Spinal cord (tissue), 10 donors: ENCODE measurements around the gene SATB1. TPM values are rescaled to one million over a fixed set of nuclear protein-coding genes. Genes with fewer than 3 reads are reported as not detected.

Experiments used
- DNase-seq, 6 donors: peaks; one replicate each; pipeline versions ENCODE4 v3.0.0 to v3.0.0-alpha.2; 2013 to 2015; ENCODE audit warnings: low spot score in 6 of 6, low read depth in 4 of 6
- H3K27ac ChIP-seq: one replicate; pipeline ENCODE4 v1.5.1; 2013; ENCODE audit warnings: low read depth, low read length, control low read depth
- H3K27me3 ChIP-seq: one replicate; pipeline ENCODE4 v1.6.1; 2013; ENCODE audit warnings: low read length; ENCODE audit not compliant: control insufficient read depth, insufficient read depth
- H3K36me3 ChIP-seq: one replicate; pipeline ENCODE4 v1.6.1; 2013; ENCODE audit warnings: low read length; ENCODE audit not compliant: control insufficient read depth, insufficient read depth
- H3K4me1 ChIP-seq: one replicate; pipeline ENCODE4 v1.6.1; 2013; ENCODE audit warnings: low read length; ENCODE audit not compliant: control insufficient read depth, insufficient read depth
- H3K4me3 ChIP-seq: one replicate; pipeline ENCODE4 v1.5.1; 2013; ENCODE audit warnings: low read depth, low read length, control low read depth
- H3K9me3 ChIP-seq: one replicate; pipeline ENCODE4 v1.6.1; 2013; ENCODE audit warnings: low read length; ENCODE audit not compliant: control insufficient read depth, insufficient read depth
- WGBS: methylation state at CpG from one replicate; pipeline ENCODE4 v1.1.5; 2013; ENCODE audit warnings: missing lambda C conversion rate; ENCODE audit not compliant: insufficient coverage; 5-methylcytosine and 5-hydroxymethylcytosine counted together
- polyA plus RNA-seq, 2 donors: library from polyadenylated mRNA; unstranded; fragments of 120-200 nt; gene quantifications; one replicate each; pipeline ENCODE4 v1.2.1, GENCODE V29; 2013; ENCODE audit not compliant: insufficient read length in 2 of 2
- total RNA-seq, 2 donors: library from RNA; depleted of rRNA in 1 of 2; stranded (reverse); fragments of 120-200 nt in 1 of 2; fragments of >200 nt in 1 of 2; gene quantifications; one replicate each; pipeline versions ENCODE4 v1.2.3 to v1.2.4, GENCODE V29; 2013 to 2014
- donor health status: healthy.

Gene SATB1
- total and polyA plus RNA-seq, 4 donors, result 41.4 to 96.9 (median 68.3) TPM

GRCh38 chr3:18390024-18390660 is 35.0 kb downstream of the SATB1 start:
- Histone ChIP-seq H3K27me3 (no peaks in the 10 kb centered on the region), H3K4me3 (no peak overlapping the region), H3K9me3 (no peaks in the 10 kb centered on the region), H3K4me1 (peaks cover 4% of the 10 kb centered on the region), H3K36me3 (peaks cover 5% of the 10 kb centered on the region), H3K27ac (no peak overlapping the region)
- no CpG with 5 or more reads among the region's 3 CpGs for WGBS
- DNase-seq, result no peak

GRCh38 chr3:18389108-18389733 is 35.9 kb downstream of the SATB1 start:
- peak in 2 of 6 donors; percentile 56 to 81 for DNase-seq
- Histone ChIP-seq H3K36me3 (no peaks in the 10 kb centered on the region), H3K27me3 (no peaks in the 10 kb centered on the region), H3K4me3 (no peak overlapping the region), H3K27ac (no peak overlapping the region), H3K4me1 (peaks cover 4% of the 10 kb centered on the region), H3K9me3 (no peaks in the 10 kb centered on the region)
- no CpG with 5 or more reads among the region's 2 CpGs for WGBS

- H3K9me3 ChIP-seq, result no peaks in the 10 kb centered on the region
- 32% methylated on average over 7 of the region's 9 CpGs for WGBS
- peaks cover 4% of the 10 kb centered on the region for H3K4me1 ChIP-seq
- H3K36me3 ChIP-seq, result no peaks in the 10 kb centered on the region
- peak overlapping the region; percentile 19 for H3K27ac ChIP-seq
- DNase-seq, result peak in 2 of 6 donors; percentile 31 to 63
- no peak overlapping the region for H3K4me3 ChIP-seq
- H3K27me3 ChIP-seq, result no peaks in the 10 kb centered on the region
Observed at GRCh38 chr3:18386274-18386890, 38.8 kb downstream of the SATB1 start.

GRCh38 chr3:18385706-18386105 is 39.4 kb downstream of the SATB1 start:
- H3K36me3 ChIP-seq, result no peaks in the 10 kb centered on the region
- H3K9me3 ChIP-seq, result no peaks in the 10 kb centered on the region
- no peak for DNase-seq
- H3K27ac ChIP-seq, result no peak overlapping the region
- no peaks in the 10 kb centered on the region for H3K27me3 ChIP-seq
- no CpG with 5 or more reads among the region's 4 CpGs for WGBS
- H3K4me1 ChIP-seq, result peaks cover 4% of the 10 kb centered on the region
- no peak overlapping the region for H3K4me3 ChIP-seq

GRCh38 chr3:18382760-18383369 is 42.3 kb downstream of the SATB1 start:
- Histone ChIP-seq H3K9me3 (no peaks in the 10 kb centered on the region), H3K27ac (no peak overlapping the region), H3K36me3 (no peaks in the 10 kb centered on the region), H3K4me1 (peaks cover 4% of the 10 kb centered on the region), H3K27me3 (no peaks in the 10 kb centered on the region), H3K4me3 (no peak overlapping the region)
- DNase-seq, result no peak

GRCh38 chr3:18379647-18380046 is 45.5 kb downstream of the SATB1 start:
- 72% methylated on average over 2 of the region's 2 CpGs for WGBS
- Histone ChIP-seq H3K36me3 (no peaks in the 10 kb centered on the region), H3K27ac (no peak overlapping the region), H3K4me1 (no peaks in the 10 kb centered on the region), H3K27me3 (no peaks in the 10 kb centered on the region), H3K9me3 (no peaks in the 10 kb centered on the region), H3K4me3 (no peak overlapping the region)
- DNase-seq, result no peak

- Histone ChIP-seq H3K27ac (no peak overlapping the region), H3K4me3 (no peak overlapping the region), H3K27me3 (no peaks in the 10 kb centered on the region), H3K36me3 (no peaks in the 10 kb centered on the region), H3K9me3 (no peaks in the 10 kb centered on the region), H3K4me1 (no peaks in the 10 kb centered on the region)
- no peak for DNase-seq
- WGBS, result 100% methylated on average over 1 of the region's 2 CpGs
Observed at GRCh38 chr3:18378218-18378617, 46.9 kb downstream of the SATB1 start.

- no peak for DNase-seq
- WGBS, result no CpG with 5 or more reads among the region's 3 CpGs
- H3K36me3 ChIP-seq, result no peaks in the 10 kb centered on the region
Observed at GRCh38 chr3:18376682-18377081, 48.5 kb downstream of the SATB1 start.

GRCh38 chr3:18372786-18373405 is 52.2 kb downstream of the SATB1 start:
- no peaks in the 10 kb centered on the region for H3K36me3 ChIP-seq
- no peak overlapping the region for H3K27ac ChIP-seq
- no peaks in the 10 kb centered on the region for H3K4me1 ChIP-seq
- no peak for DNase-seq
- 40% methylated on average over 1 of the region's 4 CpGs for WGBS
- no peaks in the 10 kb centered on the region for H3K27me3 ChIP-seq
- H3K9me3 ChIP-seq, result no peaks in the 10 kb centered on the region
- no peak overlapping the region for H3K4me3 ChIP-seq

More at GRCh38 chr3:18376682-18377081, 48.5 kb downstream of the SATB1 start:
- no peak overlapping the region for H3K4me3 ChIP-seq
- no peak overlapping the region for H3K27ac ChIP-seq
- H3K27me3 ChIP-seq, result no peaks in the 10 kb centered on the region
- H3K4me1 ChIP-seq, result no peaks in the 10 kb centered on the region
- no peaks in the 10 kb centered on the region for H3K9me3 ChIP-seq
